Glutamatergic neuron (in vitro differentiated cells): ENCODE data around the gene STRA6. TPM values are rescaled to one million over a fixed set of nuclear protein-coding genes. Genes with fewer than 3 reads are reported as not detected.

Experiments
- DNase-seq: peaks from one replicate; pipeline ENCODE4 v3.0.0; 2022
- H3K27ac Mint-ChIP-seq: one replicate; pipeline ENCODE4 v1.8.0; 2020; ENCODE audit warnings: mild to moderate bottlenecking, mixed read lengths, inconsistent platforms; ENCODE audit not compliant: unreplicated experiment
- H3K27me3 Mint-ChIP-seq: one replicate; pipeline ENCODE4 v1.8.0; 2020; ENCODE audit warnings: mild to moderate bottlenecking, moderate library complexity, mixed read lengths, inconsistent platforms; ENCODE audit not compliant: unreplicated experiment
- H3K36me3 Mint-ChIP-seq: one replicate; pipeline ENCODE4 v1.8.0; 2020; ENCODE audit warnings: mild to moderate bottlenecking, mixed read lengths, inconsistent platforms; ENCODE audit not compliant: unreplicated experiment
- H3K4me1 Mint-ChIP-seq: one replicate; pipeline ENCODE4 v1.8.0; 2020; ENCODE audit warnings: mild to moderate bottlenecking, low read depth, mixed read lengths, inconsistent platforms; ENCODE audit not compliant: unreplicated experiment
- H3K4me3 Mint-ChIP-seq: one replicate; pipeline ENCODE4 v1.8.0; 2020; ENCODE audit warnings: mild to moderate bottlenecking, mixed read lengths, inconsistent platforms; ENCODE audit not compliant: unreplicated experiment
- H3K9me3 Mint-ChIP-seq: one replicate; pipeline ENCODE4 v1.8.0; 2020; ENCODE audit warnings: mild to moderate bottlenecking, moderate library complexity, mixed read lengths, inconsistent platforms; ENCODE audit not compliant: unreplicated experiment
- CTCF ChIP-seq: fragments of 200-600 bp; sonication (generic); IDR thresholded peaks from one replicate; pipeline ENCODE4 v1.5.0; 2021; ENCODE audit not compliant: partially characterized antibody, unreplicated experiment
- total RNA-seq: library from RNA; stranded (reverse); fragmentation: NEBNext Ultra II Directional; extraction: Animal tissue kit (Norgen Biotek cat#: 25700); gene quantifications from one replicate; pipeline ENCODE4 v1.2.1, GENCODE V29; 2021; ENCODE audit not compliant: unreplicated experiment

The STRA6 gene
- total RNA-seq, 1 donor from 2014 or later: 8.4 TPM

GRCh38 chr15:74158855-74159650 is 43.5 kb downstream of the STRA6 start:
- Mint-ChIP-seq H3K9me3 (peaks cover 1% of the 10 kb centered on the region), H3K4me1 (peaks cover 25% of the 10 kb centered on the region), H3K4me3 (no peak overlapping the region), H3K27me3 (no peaks in the 10 kb centered on the region), H3K27ac (no peak overlapping the region), H3K36me3 (no peaks in the 10 kb centered on the region)
- DNase-seq: no peak
- TF ChIP-seq CTCF: no peak

GRCh38 chr15:74157868-74158827 is 44.4 kb downstream of the STRA6 start:
- Mint-ChIP-seq H3K27ac (peak overlapping the region; percentile 5), H3K9me3 (no peaks in the 10 kb centered on the region), H3K36me3 (no peaks in the 10 kb centered on the region), H3K27me3 (no peaks in the 10 kb centered on the region), H3K4me1 (peaks cover 28% of the 10 kb centered on the region), H3K4me3 (no peak overlapping the region)
- no peak for DNase-seq
- no peak for TF ChIP-seq CTCF

DNA sequence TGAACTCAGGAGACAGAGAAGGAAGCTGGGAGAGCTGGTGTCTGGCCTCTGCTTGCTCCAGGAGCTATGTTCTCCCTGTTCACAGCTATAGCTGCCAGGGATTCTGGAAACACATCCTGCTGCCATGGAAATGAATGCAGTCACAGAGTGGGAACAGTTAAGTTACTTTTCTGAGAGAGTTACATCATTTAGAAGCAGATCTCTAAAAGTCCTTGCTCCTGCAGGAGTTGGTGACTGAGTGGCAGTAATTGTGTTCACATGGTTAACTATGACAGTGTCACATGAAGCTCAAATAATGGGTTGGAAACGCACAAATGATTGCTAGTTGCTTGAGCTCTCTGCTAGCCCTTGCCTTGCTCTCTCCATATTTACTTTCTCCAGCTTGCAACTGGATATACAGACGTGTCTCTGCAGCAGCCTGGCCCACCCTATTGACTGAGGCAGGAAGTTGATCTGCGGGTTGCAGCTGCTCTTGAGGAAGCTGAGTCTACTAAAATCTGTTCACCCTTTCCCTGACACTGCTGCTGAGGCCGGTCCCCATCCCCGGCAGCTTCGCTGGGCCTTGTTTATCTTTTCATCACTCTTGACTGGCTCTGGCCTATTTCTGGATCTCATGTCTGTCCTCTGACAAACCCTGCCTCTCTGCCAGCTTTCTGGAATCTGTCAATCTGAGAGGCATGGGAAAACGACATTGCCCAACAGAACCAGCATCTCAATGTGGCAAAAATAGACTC is 45.7 kb downstream of the STRA6 start:
- H3K27ac Mint-ChIP-seq: peak overlapping the region; percentile 39
- DNase-seq: no peak
- no peaks in the 10 kb centered on the region for H3K27me3 Mint-ChIP-seq

DNA sequence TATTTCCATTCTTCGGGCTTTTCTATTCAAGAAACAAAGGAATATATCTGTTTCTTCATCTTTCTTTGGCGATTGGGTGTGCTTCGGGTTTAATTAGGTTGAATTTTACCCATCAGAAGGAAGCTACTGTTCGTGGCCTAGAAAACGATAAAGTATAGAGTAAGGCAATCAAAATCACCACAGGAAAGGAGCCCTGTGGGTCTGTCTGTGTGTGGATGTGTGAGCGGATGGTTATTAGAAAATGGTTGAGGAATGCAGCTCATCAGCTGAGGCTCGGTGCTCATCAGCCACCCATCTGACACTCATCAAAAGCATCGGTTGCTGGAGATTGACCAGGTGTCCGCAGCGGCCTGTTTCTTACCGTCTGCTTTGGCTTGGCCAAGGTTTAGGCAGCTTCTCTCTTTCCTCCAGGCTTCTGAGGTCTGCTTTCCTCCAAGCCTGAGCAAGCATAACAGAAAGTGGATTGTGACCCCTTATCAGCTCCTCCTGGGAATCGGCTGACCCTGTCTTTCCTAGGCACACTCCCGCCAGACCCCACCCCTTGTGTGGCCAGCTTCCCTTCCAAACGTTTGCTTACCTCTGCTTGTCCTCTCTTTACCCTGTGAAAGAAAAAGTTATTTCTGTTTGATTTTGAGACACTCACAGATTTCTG is 46.7 kb downstream of the STRA6 start:
- TF ChIP-seq CTCF: no peak
- Mint-ChIP-seq H3K9me3 (no peaks in the 10 kb centered on the region), H3K4me3 (no peak overlapping the region), H3K27ac (peak overlapping the region; percentile 6), H3K36me3 (no peaks in the 10 kb centered on the region), H3K27me3 (no peaks in the 10 kb centered on the region), H3K4me1 (peaks cover 35% of the 10 kb centered on the region)
- DNase-seq: no peak

More for the DNA sequence above, 45.7 kb downstream of the STRA6 start:
- Mint-ChIP-seq H3K4me1 (peaks cover 35% of the 10 kb centered on the region), H3K4me3 (peak overlapping the region; percentile 22), H3K9me3 (no peaks in the 10 kb centered on the region), H3K36me3 (no peaks in the 10 kb centered on the region)
- TF ChIP-seq CTCF: no peak
